Smooth muscle cell (in vitro differentiated cells): ENCODE results near the gene RNF175. TPM values are rescaled to one million over a fixed set of nuclear protein-coding genes. Genes with fewer than 3 reads are reported as not detected.
A peak's percentile ranks its signal among the peaks of the same experiment; 100 is the strongest.

Source experiments
- DNase-seq: peaks from one replicate; lab custom pipeline; 2025; ENCODE audit not compliant: unreplicated experiment; lab: John Stamatoyannopoulos, UW
- H2AFZ ChIP-seq: fragments of 200-600 bp; sonication (generic); 2 replicates; pipeline ENCODE4 v1.6.0; 2016; ENCODE audit warnings: antibody characterized with exemption, low read depth, mild to moderate bottlenecking
- H3F3A ChIP-seq: fragments of 200-600 bp; sonication (generic); 2 replicates; pipeline ENCODE4 v1.6.0; 2017; ENCODE audit warnings: antibody characterized with exemption, low read depth
- H3K27ac ChIP-seq: fragments of 200-600 bp; sonication (generic); 2 replicates; pipeline ENCODE4 v1.5.1; 2016; ENCODE audit warnings: low read depth, mild to moderate bottlenecking
- H3K27me3 ChIP-seq: fragments of 200-600 bp; sonication (generic); 2 replicates; pipeline ENCODE4 v1.6.1; 2016; ENCODE audit warnings: low read depth, mild to moderate bottlenecking
- H3K36me3 ChIP-seq: fragments of 200-600 bp; sonication (generic); 2 replicates; pipeline ENCODE4 v1.5.1; 2016; ENCODE audit warnings: low read depth
- H3K4me1 ChIP-seq: fragments of 200-600 bp; sonication (generic); 2 replicates; pipeline ENCODE4 v1.5.1; 2016; ENCODE audit warnings: low read depth
- H3K4me2 ChIP-seq: fragments of 200-600 bp; sonication (generic); 2 replicates; pipeline ENCODE4 v1.6.0; 2016; ENCODE audit warnings: mild to moderate bottlenecking
- H3K4me3 ChIP-seq: fragments of 200-600 bp; sonication (generic); 2 replicates; pipeline ENCODE4 v1.5.1; 2016; ENCODE audit warnings: mild to moderate bottlenecking
- H3K79me2 ChIP-seq: fragments of 200-600 bp; sonication (generic); 2 replicates; pipeline ENCODE4 v1.6.0; 2016; ENCODE audit warnings: low read depth, mild to moderate bottlenecking
- H3K9ac ChIP-seq: fragments of 200-600 bp; sonication (generic); 2 replicates; pipeline ENCODE4 v1.6.0; 2016; ENCODE audit warnings: low read depth
- H3K9me3 ChIP-seq: fragments of 200-600 bp; sonication (generic); replicated peaks from 2 replicates; pipeline ENCODE4 v1.5.1; 2016; ENCODE audit warnings: low read depth
- H4K20me1 ChIP-seq: fragments of 200-600 bp; sonication (generic); 2 replicates; pipeline ENCODE4 v1.6.0; 2016; ENCODE audit warnings: low read depth
- CTCF ChIP-seq: fragments of 200-600 bp; sonication (generic); IDR thresholded peaks from 2 replicates; pipeline ENCODE4 v1.5.1; 2017; ENCODE audit warnings: borderline replicate concordance, mild to moderate bottlenecking, antibody characterized with exemption; ENCODE audit not compliant: insufficient read depth, poor library complexity, severe bottlenecking
- WGBS: methylation state at CpG from one replicate; pipeline ENCODE4 v1.1.7; 2016; ENCODE audit warnings: low lambda C conversion rate; 5-methylcytosine and 5-hydroxymethylcytosine counted together
- polyA plus RNA-seq: library from polyadenylated mRNA; unstranded; fragments of >200 nt; fragmentation: Nextera tagmentation; extraction: Ambion mirVana; gene quantifications from 2 replicates; pipeline ENCODE4 v1.2.1, GENCODE V29; 2016
- total RNA-seq: library from RNA; depleted of rRNA; stranded (reverse); fragments of >200 nt; gene quantifications from 2 replicates; pipeline ENCODE4 v1.2.3, GENCODE V29; 2014

Gene RNF175
- total RNA-seq (0.27 TPM in 1 of 2 replicates, not detected in the other), polyA plus RNA-seq (0.64 and 0.87 TPM in 2 replicates)

DNA sequence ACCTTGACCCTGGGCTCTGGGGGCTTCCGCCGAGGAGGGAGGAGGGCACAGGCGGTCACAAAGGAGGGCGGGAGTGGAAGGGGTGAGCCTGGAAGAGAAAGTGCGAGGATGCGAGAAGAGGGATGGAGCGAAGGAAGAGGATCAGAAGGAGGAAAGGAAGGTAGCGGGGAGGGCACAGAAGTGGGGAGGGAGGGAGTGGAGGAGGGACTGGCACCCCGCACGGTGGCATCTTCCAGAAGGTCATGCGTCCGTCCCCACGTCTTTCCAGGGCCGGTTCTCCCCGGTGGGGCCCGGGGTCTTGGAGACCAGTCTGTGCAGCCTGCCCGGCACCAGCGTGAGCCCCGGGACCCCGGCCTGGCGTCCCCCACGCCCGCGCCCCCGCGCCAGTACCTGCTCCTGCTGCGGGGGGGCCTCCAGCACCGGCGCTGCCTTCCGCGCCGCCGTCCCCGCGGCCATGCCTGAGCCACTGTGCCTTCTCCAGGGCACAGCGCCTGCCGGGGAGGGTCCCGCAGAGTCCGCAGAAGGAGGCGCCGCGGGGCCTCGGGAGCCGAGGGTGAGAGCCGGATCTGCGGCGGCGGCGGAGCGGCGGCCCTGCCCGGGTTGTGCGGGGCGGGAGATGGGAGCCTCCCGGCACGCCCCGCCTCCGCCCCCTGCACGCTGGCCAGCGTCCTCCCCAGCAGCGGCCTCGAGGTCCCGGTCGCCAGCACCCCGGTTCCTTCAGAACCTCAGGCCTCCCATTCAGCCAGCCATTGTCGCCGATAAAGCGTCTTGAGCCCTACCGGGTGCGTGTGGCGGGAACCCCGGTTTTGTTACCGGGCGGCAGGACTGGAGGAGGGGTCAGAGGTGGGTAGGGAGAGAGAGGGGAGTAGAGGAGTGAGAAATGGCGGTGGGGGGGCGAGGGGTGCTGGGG lies at the start of gene RNF175:
RNF175 (minus strand) TSS at position 618 of the 910 bp plus-strand sequence; CDS start at position 456, 162 bp downstream.
- peaks cover 38% of the 10 kb centered on the region for H3K27me3 ChIP-seq
- H3K9ac ChIP-seq: no peak within 1 kb of the TSS
- TF ChIP-seq CTCF: no peak
- H3K79me2 ChIP-seq: no peaks in the 10 kb centered on the region
- DNase-seq: no peak
- H3K9me3 ChIP-seq: no peaks in the 10 kb centered on the region
- no peaks in the 10 kb centered on the region for H3F3A ChIP-seq
- H4K20me1 ChIP-seq: no peaks in the 10 kb centered on the region
- H2AFZ ChIP-seq: peak within 1 kb of the TSS; percentile 91
- H3K36me3 ChIP-seq: no peaks in the 10 kb centered on the region
- 2% methylated on average over 26 of the region's 76 CpGs for WGBS
- H3K4me1 ChIP-seq: peaks cover 22% of the 10 kb centered on the region
- peak within 1 kb of the TSS; percentile 63 for H3K4me3 ChIP-seq
- peak within 1 kb of the TSS; percentile 96 for H3K4me2 ChIP-seq
- H3K27ac ChIP-seq: no peak within 1 kb of the TSS

- Histone ChIP-seq H3F3A (no peaks in the 10 kb centered on the region), H2AFZ (no peak overlapping the region), H3K9me3 (no peaks in the 10 kb centered on the region), H3K79me2 (no peaks in the 10 kb centered on the region), H3K27ac (no peak overlapping the region), H3K4me1 (peaks cover 8% of the 10 kb centered on the region), H3K27me3 (peaks cover 4% of the 10 kb centered on the region), H3K4me3 (no peak overlapping the region), H3K36me3 (no peaks in the 10 kb centered on the region), H3K4me2 (no peak overlapping the region), H4K20me1 (no peaks in the 10 kb centered on the region), H3K9ac (no peak overlapping the region)
- no peak for TF ChIP-seq CTCF
- DNase-seq: no peak
These were observed 49.5 kb upstream of the RNF175 start for GRCh38 chr4:153809307-153809706.

DNA sequence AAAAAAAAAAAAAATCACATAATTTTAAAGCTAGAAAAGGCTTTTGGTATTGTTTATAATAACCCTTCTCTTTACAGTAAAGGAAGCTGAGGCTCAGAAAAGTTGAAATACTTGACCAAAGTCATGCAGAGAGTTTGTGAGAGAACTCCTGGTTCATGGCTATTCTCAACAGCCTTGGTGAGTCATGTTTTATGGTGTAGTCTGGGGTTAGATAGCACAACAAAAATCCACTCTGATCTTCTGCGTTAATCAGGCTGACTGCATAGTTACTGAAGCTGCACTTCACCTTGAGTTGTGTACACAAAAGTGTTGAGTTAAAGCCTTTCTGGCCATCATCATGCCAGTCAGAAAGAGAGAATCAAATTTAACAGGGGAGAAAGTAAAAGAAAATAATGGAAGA lies 48.4 kb upstream of the RNF175 start:
- no peak for TF ChIP-seq CTCF
- Histone ChIP-seq H2AFZ (no peak overlapping the region), H4K20me1 (no peaks in the 10 kb centered on the region), H3K4me1 (peaks cover 8% of the 10 kb centered on the region), H3K9ac (no peak overlapping the region), H3K36me3 (no peaks in the 10 kb centered on the region), H3F3A (no peaks in the 10 kb centered on the region), H3K4me3 (no peak overlapping the region), H3K27ac (no peak overlapping the region), H3K79me2 (no peaks in the 10 kb centered on the region), H3K27me3 (peaks cover 4% of the 10 kb centered on the region), H3K9me3 (no peaks in the 10 kb centered on the region), H3K4me2 (no peak overlapping the region)
- 0% methylated on average over 1 of the region's 1 CpG for WGBS
- no peak for DNase-seq
